GM21515 (cell line): ENCODE data around the gene AAGAB.

ENCODE experiments used
- ATAC-seq: cut with Tn5 transposase; IDR thresholded peaks from one replicate; pipeline ENCODE4 v1.9.1; 2021; ENCODE audit not compliant: unreplicated experiment

AAGAB gene

DNA sequence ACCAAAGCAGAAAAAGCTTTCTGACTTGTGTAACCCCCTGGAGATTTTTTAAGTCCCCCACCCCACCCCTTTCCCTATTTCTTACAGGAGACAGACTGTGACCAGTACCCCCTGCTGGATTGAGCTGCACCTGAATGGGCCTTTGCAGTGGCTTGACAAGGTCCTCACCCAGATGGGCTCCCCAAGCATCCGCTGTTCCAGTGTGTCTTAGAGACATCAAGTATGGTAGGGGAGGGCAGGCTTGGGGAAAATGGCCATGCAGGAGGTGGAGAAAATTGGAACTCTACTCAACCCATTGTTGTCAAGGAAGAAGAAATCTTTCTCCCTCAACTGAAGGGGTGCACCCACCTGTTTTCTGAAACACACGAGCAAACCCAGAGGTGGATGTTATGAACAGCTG, 64.1 kb downstream of the AAGAB start:
- no peak for ATAC-seq

- no peak for ATAC-seq
Observed at GRCh38 chr15:67189326-67190051, 65.0 kb downstream of the AAGAB start.

GRCh38 chr15:67188551-67189218, 65.8 kb downstream of the AAGAB start:
- no peak for ATAC-seq

DNA sequence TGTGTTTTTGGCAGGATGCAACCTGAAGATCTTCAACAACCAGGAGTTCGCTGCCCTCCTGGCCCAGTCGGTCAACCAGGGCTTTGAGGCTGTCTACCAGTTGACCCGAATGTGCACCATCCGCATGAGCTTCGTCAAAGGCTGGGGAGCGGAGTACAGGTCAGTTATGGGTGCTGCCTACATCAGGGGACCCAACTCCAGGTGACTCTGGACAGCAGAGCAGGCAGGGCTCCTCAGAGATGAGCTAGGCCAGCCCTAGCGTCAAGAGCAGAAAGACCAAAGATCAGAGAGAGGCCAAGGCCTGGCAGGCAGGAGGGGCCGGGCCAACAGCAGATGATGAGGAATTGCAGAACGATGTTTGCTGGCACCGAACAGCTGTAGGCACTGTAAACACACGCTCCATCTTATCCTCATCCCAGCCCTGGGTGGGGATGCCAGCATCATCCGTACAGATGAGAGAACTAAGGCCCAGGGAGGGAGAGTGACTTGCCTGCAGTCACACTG, 67.1 kb downstream of the AAGAB start:
- no peak for ATAC-seq

GRCh38 chr15:67186688-67187087, 67.8 kb downstream of the AAGAB start:
- no peak for ATAC-seq

DNA sequence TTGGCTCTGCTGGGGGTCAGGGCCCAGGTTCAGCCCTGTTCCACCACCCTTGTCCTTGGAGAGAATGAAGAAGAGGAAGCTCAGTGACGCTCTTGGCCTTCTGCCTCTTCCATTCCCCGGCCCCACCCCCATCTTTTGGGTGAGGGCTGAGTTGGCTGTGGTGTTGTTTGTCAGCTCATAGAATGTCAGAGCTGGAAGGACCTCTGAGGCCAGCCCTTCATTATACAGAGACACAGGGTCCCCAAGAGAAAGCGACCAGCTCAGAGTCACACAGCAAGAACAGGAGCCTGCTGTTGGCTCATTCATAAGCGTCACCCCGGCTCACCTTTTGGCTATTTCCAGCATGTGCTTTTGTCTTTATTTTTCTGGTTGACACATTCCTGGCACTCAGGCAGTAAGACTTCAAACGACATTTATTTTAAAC, 68.2 kb downstream of the AAGAB start:
- ATAC-seq, result no peak

DNA sequence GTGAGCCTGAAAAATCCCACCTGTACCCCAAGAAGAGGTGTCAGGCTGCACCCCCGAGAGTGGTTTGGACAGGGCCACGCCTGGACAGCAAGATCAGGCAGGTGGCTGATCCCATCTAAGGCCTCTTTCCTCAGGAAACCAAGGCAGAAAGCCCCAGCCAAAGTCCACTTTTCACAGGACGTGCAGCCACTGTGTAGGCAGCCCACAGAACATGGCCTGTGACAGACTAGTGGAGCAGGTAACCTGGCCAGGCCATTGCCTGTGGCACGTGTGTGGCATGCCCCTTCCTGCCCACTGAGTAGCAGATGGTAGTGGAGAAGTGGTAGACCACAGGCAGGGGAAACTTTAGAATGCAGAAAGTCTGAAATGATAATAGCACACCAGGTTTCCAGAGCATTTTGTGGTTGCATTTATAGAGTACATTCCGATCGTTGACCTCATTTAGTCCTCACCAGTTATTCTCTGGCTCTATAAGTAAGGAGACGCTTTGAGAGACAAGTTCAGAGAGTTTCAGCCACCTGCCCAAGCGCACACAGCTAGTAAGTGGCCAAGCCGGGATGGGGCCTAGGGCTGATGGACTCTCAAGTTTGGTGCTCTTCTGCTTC, 68.7 kb downstream of the AAGAB start:
- no peak for ATAC-seq

- ATAC-seq, result no peak
Observed at GRCh38 chr15:67185051-67185450, 69.4 kb downstream of the AAGAB start.

DNA sequence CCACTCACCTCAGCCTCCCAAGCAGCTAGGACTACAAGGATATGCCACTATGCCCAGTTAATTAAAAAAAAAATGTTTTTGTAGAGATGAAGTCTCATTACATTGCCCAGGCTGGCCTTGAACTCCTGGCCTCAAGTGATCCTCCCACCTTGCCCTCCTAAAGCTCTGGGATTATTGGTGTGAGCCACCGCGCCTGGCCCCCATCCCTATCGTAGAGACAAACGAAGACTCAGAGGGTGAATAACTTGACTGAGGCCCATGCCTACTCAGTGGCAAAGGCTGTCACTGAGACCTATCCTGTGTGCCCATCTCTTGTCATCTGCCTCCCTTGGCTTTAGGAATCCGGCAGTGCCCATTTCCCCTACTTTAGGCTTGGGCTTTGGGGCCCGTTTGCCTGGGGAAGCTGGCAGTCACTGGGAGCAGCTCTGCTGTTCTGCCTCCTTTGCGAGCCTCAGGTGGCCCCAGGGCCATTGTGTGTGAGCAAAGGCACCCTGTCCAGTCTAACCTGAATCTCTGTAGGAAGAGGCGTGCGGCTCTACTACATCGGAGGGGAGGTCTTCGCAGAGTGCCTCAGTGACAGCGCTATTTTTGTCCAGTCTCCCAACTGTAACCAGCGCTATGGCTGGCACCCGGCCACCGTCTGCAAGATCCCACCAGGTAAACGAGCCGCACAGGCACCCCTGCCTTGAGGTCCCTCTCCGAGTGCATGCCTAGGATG, 70.1 kb downstream of the AAGAB start:
- no peak for ATAC-seq

DNA sequence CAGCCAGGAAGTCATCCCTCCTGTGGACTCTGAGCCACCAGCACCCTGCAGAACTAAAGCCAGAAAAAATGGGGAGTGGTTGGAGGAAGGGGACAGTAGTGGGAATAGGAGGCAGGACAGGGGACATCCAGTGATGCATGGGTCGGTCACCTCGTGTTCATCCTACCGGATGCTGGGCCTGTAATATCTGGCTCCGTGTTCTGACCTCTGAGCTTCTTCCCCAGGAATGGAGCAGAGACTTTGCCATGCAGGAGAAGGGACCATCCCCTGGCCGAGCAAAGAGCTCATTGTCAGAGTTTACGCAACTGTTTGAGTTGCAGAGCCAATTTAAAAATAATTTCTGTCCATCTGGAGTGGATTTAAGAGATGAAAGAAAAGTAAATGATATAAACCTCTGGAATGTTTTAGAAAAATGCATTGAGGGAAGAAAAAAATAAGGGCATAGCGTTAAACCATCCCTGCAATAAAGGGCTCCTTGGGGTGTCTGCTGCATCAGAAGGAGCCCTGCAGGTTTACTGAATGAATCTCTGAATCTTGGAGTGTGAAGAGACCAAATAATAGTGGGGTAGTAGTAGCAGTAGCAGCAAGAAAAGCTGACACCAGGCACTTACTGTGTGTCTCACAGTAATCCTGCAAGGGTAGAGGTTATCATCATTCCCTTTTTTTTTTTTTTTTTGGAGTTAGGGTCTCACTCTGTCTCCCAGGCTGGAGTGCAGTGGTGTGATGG, 70.9 kb downstream of the AAGAB start:
- ATAC-seq, result no peak

- no peak for ATAC-seq
Observed at GRCh38 chr15:67181221-67181639, 73.2 kb downstream of the AAGAB start.

DNA sequence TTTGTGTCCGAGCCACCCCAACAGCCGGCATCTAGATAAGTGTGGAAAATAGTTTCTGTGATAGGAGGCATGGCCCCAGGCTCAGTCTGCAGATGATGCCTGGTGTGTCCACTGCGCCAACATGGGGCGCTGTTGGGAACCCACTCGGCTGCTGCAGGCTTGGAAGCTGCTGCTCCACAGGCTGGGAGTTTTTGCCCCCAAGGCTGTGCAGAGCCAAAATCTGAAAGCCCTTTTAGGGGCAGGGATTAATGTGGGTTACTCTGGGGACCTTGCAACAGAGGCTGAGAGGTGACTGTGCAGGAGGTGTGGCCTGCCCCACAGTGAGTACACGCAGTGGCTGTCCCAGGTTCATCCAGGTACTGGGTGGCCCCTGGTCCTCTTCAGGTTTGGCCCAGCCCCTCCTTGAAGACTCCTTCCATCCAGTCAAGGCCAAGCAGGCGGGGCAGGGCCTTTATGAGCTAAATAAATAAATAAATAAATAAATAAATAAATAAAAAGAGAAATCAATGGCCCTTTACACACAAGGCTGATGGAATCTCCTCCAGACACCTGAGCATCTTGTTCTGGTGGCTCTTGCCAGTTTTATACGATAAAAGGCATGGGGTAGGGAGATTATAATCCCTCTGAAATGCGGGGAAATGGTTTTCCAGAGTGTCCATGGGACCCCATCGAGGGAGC, 73.8 kb downstream of the AAGAB start:
- ATAC-seq, result no peak

- ATAC-seq, result no peak
Observed at GRCh38 chr15:67180035-67180434, 74.4 kb downstream of the AAGAB start.

GRCh38 chr15:67179411-67179995, 75.0 kb downstream of the AAGAB start:
- no peak for ATAC-seq

DNA sequence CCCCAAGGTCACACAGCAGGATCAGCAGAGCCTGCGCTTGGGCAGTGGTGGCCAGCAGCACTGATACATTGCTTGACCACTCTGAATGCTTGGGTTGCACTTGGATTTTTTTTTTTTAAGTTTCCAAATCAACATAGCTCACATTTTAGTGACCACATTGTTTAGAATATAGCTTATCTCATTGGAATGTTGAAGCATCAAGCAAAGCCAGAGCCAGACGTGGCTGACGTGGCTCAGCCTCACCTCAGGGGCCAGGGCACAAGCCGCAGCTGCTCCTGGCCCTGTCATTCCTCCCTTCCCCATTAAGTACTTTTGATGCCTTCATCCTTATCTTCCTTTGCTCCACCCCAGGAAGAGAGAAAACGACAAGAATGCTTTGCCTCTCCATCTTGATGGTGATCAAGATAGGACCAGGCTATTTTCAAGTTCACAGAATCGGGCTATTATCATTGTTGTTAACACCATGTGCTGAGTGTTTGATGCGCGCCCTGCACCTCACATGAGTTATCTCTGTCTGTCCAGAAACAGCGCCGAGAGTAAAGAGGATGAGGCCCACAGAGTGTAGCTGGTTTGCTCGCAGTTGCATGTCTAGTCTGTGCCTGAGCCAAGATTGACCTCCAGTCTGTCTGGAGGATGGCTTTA, 75.8 kb downstream of the AAGAB start:
- no peak for ATAC-seq

DNA sequence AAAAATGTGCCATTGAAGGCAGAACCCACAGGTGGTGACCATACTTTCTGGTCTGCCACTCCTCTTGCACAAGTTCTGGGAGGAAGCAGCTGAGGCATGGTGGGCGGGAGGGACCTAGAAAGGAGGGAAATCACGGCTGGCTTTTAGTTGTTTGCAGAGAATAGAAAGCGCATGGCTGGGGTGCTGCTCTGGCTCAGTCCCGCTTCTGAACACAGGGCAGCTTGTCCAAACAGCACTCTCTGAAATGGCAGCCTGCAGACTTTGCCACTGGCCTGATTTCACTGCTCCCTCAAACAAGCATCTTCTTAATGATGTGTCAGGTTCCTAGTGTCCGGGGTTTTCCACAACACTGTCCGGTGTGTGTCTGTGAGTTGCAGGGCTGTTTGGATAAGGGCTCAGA, 76.7 kb downstream of the AAGAB start:
- ATAC-seq, result no peak

GRCh38 chr15:67176195-67176971, 78.1 kb downstream of the AAGAB start:
- no peak for ATAC-seq

DNA sequence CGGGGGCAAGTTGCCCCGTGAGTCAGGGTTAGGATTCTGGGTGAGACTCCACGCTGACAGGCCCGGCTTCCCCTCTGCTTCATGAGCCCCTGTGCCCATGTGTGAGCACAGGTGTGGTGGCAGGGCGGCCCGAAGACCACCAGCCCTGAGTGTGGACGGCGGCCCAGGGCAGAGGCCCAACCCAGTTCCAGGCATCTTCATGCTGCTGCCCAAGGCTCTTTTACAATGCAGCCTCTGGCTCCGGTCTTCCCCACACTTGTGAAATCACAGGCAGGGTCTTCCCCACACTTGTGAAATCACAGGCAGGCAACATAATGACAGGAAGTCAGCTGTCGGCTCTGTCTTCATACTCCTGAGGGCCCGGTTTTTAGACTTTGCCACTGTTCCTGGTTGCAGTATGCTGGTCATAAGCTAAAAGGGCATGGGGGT, 78.8 kb downstream of the AAGAB start:
- no peak for ATAC-seq
